Measurements from ENCODE around the gene HOXC5. TPM values are rescaled to one million over a fixed set of nuclear protein-coding genes. Genes with fewer than 3 reads are reported as not detected.

The HOXC5 gene
- total RNA-seq, 4 donors from 2014 or later: 1.4 to 2.7 (median 1.7) TPM

GRCh38 chr12:54060975-54061778 lies 28.3 kb downstream of the HOXC5 start:
- peaks cover 0 to 30% (median 0%) of the 10 kb centered on the region in 4 donors for H3K4me1 ChIP-seq
- no peaks in the 10 kb centered on the region for H3K9me3 ChIP-seq
- TF ChIP-seq CTCF (IDR thresholded peaks at IDR 0.05) (no peak), POLR2A (IDR thresholded peaks at IDR 0.05) (no peak), EP300 (IDR thresholded peaks at IDR 0.05) (no peak)
- H3K27ac ChIP-seq: peak overlapping the region in 2 of 4 donors; percentile 26 to 49
- H3K4me3 ChIP-seq: no peak overlapping the region
- WGBS, 2 donors: 49 to 59% methylated on average over 7 of the region's 7 CpGs
- DNase-seq (ENCODE audit: low spot score in 2 of 2): no peak
- H3K36me3 ChIP-seq: no peaks in the 10 kb centered on the region
- peaks cover 0 to 14% of the 10 kb centered on the region in 2 donors for H3K27me3 ChIP-seq

GRCh38 chr12:54065677-54066076 lies 32.8 kb downstream of the HOXC5 start:
- peaks cover 0 to 2% of the 10 kb centered on the region in 2 donors for H3K27me3 ChIP-seq
- H3K4me1 ChIP-seq: peaks cover 0 to 3% (median 0%) of the 10 kb centered on the region in 4 donors
- no peak for DNase-seq (ENCODE audit: low spot score in 2 of 2)
- TF ChIP-seq EP300 (IDR thresholded peaks at IDR 0.05): no peak
- TF ChIP-seq CTCF (IDR thresholded peaks at IDR 0.05): no peak
- TF ChIP-seq POLR2A (IDR thresholded peaks at IDR 0.05): no peak
- no peak overlapping the region for H3K4me3 ChIP-seq
- no peaks in the 10 kb centered on the region for H3K36me3 ChIP-seq
- H3K27ac ChIP-seq: no peak overlapping the region
- H3K9me3 ChIP-seq: no peaks in the 10 kb centered on the region

- H3K4me3 ChIP-seq: no peak overlapping the region
- no peaks in the 10 kb centered on the region for H3K9me3 ChIP-seq
- TF ChIP-seq CTCF (IDR thresholded peaks at IDR 0.05) (no peak), EP300 (IDR thresholded peaks at IDR 0.05) (no peak), POLR2A (IDR thresholded peaks at IDR 0.05) (no peak)
- no peak overlapping the region for H3K27ac ChIP-seq
- 77 to 81% methylated on average over 1 of the region's 1 CpG for WGBS, 2 donors
- DNase-seq (ENCODE audit: low spot score in 2 of 2): no peak
- no peaks in the 10 kb centered on the region for H3K27me3 ChIP-seq
- no peaks in the 10 kb centered on the region for H3K36me3 ChIP-seq
- H3K4me1 ChIP-seq: peaks cover 0 to 3% (median 0%) of the 10 kb centered on the region in 4 donors
These were observed 33.6 kb downstream of the HOXC5 start for GRCh38 chr12:54066408-54066807.

- TF ChIP-seq EP300 (IDR thresholded peaks at IDR 0.05) (no peak), CTCF (IDR thresholded peaks at IDR 0.05) (no peak), POLR2A (IDR thresholded peaks at IDR 0.05) (no peak)
- Histone ChIP-seq H3K4me3 (no peak overlapping the region), H3K27me3 (no peaks in the 10 kb centered on the region), H3K27ac (no peak overlapping the region), H3K9me3 (no peaks in the 10 kb centered on the region), H3K36me3 (no peaks in the 10 kb centered on the region), H3K4me1 (peaks cover 0 to 3% (median 0%) of the 10 kb centered on the region in 4 donors)
- no peak for DNase-seq (ENCODE audit: low spot score in 2 of 2)
- WGBS, 2 donors: 84 to 89% methylated on average over 4 of the region's 4 CpGs
These were observed 35.7 kb downstream of the HOXC5 start for GRCh38 chr12:54068418-54069070.

GRCh38 chr12:54071942-54072341 lies 39.1 kb downstream of the HOXC5 start:
- H3K27me3 ChIP-seq: no peaks in the 10 kb centered on the region
- no peaks in the 10 kb centered on the region for H3K9me3 ChIP-seq
- H3K4me1 ChIP-seq: peaks cover 0 to 3% (median 0%) of the 10 kb centered on the region in 4 donors
- WGBS, 2 donors: 46 to 64% methylated on average over 1 of the region's 1 CpG
- DNase-seq (ENCODE audit: low spot score in 2 of 2): no peak
- H3K36me3 ChIP-seq: no peaks in the 10 kb centered on the region
- H3K4me3 ChIP-seq: no peak overlapping the region
- no peak overlapping the region for H3K27ac ChIP-seq
- TF ChIP-seq EP300 (IDR thresholded peaks at IDR 0.05): no peak
- no peak for TF ChIP-seq CTCF (IDR thresholded peaks at IDR 0.05)
- TF ChIP-seq POLR2A (IDR thresholded peaks at IDR 0.05): no peak
